ENCODE data around the gene PTP4A1. TPM values are rescaled to one million over a fixed set of nuclear protein-coding genes. Genes with fewer than 3 reads are reported as not detected.
"Not testable (repeated sequence)": the region's sequence is repeated elsewhere in the genome, so short reads cannot be mapped to it uniquely, and the experiment has no call there.

PTP4A1 gene
- 10 to 100 TPM; 53.6 to 61.7 TPM for total RNA-seq

DNA sequence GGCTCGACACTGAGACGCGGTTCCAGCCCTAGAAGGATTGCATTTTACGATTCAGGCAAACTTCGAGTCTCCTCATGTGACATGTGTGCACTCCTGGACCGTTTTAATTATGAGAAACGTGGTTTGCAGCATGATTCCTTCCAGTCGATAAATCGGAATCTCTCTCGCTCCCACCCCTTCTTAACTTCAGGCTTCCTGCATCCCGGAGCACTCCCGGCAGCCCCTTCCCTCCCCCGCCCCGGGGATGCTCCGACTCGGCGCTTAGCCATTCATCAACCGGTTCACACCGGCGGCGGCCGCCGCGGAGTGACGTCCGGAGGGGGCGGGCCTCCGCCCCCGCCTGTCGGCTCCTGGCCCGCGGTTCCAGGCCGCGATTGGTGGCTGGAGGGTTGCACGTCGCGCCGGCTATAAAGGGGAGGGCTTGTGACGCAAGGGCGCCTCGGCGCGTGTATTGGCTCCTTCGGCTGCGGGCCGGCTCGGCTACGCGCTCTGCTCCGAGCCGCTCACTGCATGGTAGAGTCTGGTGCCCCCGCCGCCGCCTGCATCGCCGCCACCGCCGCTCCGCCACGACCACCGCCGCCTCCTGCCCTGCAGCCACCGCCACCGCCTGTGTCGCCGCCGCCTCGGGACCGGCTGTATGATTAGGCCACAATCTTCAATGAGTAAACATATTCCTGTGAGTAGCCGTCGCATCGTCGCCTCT, at the start of gene PTP4A1, which contains the start of gene LOC128125822:
PTP4A1 (plus strand) TSS at position 437 of the 703 bp plus-strand sequence. CDS start 4,401 bp downstream, outside the sequence.
LOC128125822 (plus strand) TSS at position 437 of the 703 bp plus-strand sequence.
- peak within 1 kb of the TSS; percentile 98 for H3K27ac Mint-ChIP-seq
- no peaks in the 10 kb centered on the region for H3K27me3 Mint-ChIP-seq
- peak within 1 kb of the TSS; percentile 90 for H3K4me3 Mint-ChIP-seq
- ChIA-PET POLR2A (no interaction called here), CTCF (no interaction called here)
- H3K36me3 Mint-ChIP-seq (ENCODE audit: low read depth): peaks cover 25% of the 10 kb centered on the region
- H3K9me3 Mint-ChIP-seq: no peaks in the 10 kb centered on the region
- peaks cover 35% of the 10 kb centered on the region for H3K4me1 Mint-ChIP-seq
- DNase-seq: peak; percentile 97

DNA sequence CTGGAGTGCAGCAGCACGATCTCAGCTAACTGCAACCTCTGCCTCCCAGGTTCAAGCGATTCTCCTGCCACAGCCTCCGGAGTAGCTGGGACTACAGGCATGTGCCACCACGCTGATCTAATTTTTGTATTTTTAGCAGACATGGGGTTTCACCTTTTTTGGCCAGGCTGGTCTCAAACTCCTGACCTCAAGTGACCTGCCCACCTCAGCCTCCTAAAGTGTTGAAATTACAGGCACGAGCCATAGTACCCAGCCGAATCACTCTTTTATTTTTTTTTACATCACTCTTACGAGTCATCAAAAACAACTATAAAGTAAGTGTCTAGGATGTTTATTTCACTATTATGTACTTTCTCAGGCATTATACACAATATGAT, 49.4 kb upstream of the PTP4A1 start:
- H3K9me3 Mint-ChIP-seq; DNase-seq; H3K36me3 Mint-ChIP-seq (ENCODE audit: low read depth); H3K27ac Mint-ChIP-seq; POLR2A ChIA-PET; H3K4me3 Mint-ChIP-seq; H3K27me3 Mint-ChIP-seq: not testable (repeated sequence)
- peaks cover 23% of the 10 kb centered on the region for H3K4me1 Mint-ChIP-seq
- CTCF ChIA-PET: interaction anchor here (1.6 kb wide), 1 partner anchor 51 kb away, joined by 5 read pairs; no protein-coding TSS in a partner anchor

DNA sequence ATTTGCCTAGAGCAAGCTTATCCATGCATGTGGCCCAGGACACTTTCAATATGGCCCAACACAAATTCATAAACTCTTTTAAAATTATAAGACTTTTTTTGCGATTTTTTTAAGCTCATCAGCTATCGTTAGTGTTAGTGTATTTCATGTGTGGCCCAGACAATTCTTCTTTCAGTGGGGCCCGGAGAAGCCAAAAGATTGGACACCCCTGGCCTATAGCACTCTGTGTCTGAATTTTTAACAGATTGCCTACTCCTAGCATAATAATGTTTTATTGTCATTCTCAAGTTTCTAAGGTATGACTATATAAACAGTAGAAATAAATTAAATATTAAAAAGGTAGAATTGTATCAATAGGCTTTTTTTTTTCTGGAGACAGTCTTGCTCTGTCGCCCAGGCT, 48.6 kb upstream of the PTP4A1 start:
- Mint-ChIP-seq H3K9me3 (peaks cover 3% of the 10 kb centered on the region), H3K27me3 (peaks cover 7% of the 10 kb centered on the region), H3K36me3 (ENCODE audit: low read depth) (no peaks in the 10 kb centered on the region), H3K27ac (no peak overlapping the region), H3K4me3 (no peak overlapping the region), H3K4me1 (peaks cover 29% of the 10 kb centered on the region)
- DNase-seq: no peak
- ChIA-PET POLR2A (no interaction called here), CTCF (interaction anchor here (1.6 kb wide), 1 partner anchor 50 kb away, joined by 5 read pairs; no protein-coding TSS in a partner anchor)

DNA sequence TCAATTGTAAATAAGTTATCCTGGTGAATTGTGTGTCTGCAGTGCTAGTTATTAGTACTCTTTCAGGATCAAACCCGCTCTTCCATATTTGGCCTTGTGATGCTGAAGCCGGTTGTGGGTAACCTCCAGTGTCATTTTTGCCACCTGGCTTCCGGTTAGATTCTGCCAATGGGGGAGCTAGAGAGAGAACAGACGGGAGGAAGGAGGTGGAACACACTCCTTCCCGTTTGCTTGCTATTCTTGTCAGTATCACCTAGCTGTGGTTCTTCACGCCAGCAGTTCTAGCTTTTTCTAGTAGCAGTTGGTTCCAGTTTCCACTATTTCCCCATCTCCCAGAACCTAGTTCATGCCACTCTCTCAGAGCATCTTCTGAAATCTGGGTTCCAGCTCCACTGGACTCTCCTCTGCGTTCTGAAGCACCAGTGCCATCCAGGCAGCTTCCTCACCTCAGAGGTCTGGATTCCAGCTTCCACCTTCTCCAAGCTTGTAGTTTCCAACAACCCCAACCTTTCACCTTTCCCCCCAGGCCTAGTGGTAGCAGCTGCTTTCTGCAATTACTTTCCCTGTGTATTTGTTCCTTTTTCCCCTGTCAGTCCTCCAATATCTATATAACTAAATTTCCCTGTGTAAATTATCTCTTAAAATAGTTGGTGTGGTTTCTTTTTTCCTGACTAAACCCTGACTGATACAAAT, 46.9 kb upstream of the PTP4A1 start:
- Mint-ChIP-seq H3K4me3 (no peak overlapping the region), H3K36me3 (ENCODE audit: low read depth) (no peaks in the 10 kb centered on the region), H3K27me3 (peaks cover 7% of the 10 kb centered on the region), H3K4me1 (peaks cover 33% of the 10 kb centered on the region), H3K27ac (peak overlapping the region; percentile 31), H3K9me3 (peaks cover 3% of the 10 kb centered on the region)
- DNase-seq: no peak
- ChIA-PET POLR2A (no interaction called here), CTCF (interaction anchor here (1.2 kb wide), 2 partner anchors 9 to 173 kb away, joined by 3 to 4 read pairs; no protein-coding TSS in a partner anchor)

GRCh38 chr6:63526931-63527330, 45.3 kb upstream of the PTP4A1 start:
- CTCF ChIA-PET: interaction anchor here (1.0 to 1.6 kb wide), 3 partner anchors 9 to 47 kb away, joined by 3 to 4 read pairs (median 4); no protein-coding TSS in a partner anchor
- no peaks in the 10 kb centered on the region for H3K36me3 Mint-ChIP-seq (ENCODE audit: low read depth)
- DNase-seq: no peak
- H3K4me1 Mint-ChIP-seq: peaks cover 36% of the 10 kb centered on the region
- peaks cover under 1% of the 10 kb centered on the region for H3K27me3 Mint-ChIP-seq
- H3K9me3 Mint-ChIP-seq: peaks cover 3% of the 10 kb centered on the region
- no peak overlapping the region for H3K27ac Mint-ChIP-seq
- POLR2A ChIA-PET: no interaction called here
- H3K4me3 Mint-ChIP-seq: no peak overlapping the region

DNA sequence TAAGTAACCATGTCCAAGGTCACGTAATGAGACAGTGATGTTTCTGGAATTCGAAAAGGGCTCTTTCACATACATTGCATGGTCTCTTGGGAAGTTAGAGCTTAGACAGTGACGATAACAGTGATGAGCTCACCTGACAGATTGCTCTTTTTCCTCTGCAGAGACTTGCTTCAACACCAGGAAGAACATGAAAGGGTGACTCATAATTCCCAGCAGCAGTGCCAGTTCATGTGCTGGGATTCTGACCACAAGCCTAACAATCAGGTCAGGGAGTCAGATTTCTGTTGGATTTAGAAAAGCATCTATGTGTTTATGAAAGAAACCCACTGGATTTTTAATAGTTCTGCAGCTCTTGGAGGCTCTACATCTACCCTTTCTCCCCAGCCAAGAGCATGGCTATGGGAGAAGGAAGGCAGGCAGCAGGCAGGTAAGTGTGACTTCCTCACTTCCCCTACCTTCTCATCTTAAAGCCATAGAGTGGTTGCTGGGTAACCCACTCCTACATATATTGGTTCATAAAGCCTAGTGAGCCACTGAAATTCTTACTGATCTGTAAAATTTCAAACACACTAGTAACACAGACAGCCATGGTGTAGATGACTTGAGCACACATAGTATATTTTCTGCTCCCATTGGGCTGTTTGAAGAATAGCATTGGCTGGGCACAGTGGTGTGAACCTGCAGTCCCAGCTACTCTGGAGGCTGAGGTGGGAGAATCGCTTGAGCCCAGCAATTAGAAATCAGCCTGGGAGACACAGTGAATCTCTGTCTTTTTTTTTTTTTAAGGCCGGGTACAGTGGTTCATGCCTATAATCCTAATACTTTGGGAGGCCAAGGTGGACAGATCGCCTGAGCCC, 44.4 kb upstream of the PTP4A1 start:
- Mint-ChIP-seq H3K27ac (peak overlapping the region; percentile 76), H3K9me3 (peaks cover 3% of the 10 kb centered on the region), H3K27me3 (no peaks in the 10 kb centered on the region), H3K4me1 (peaks cover 36% of the 10 kb centered on the region), H3K36me3 (ENCODE audit: low read depth) (no peaks in the 10 kb centered on the region), H3K4me3 (no peak overlapping the region)
- DNase-seq: no peak
- ChIA-PET POLR2A (no interaction called here), CTCF (interaction anchor here (0.6 to 1.2 kb wide), 2 partner anchors 11 to 18 kb away, joined by 3 to 4 read pairs; no protein-coding TSS in a partner anchor)

- Mint-ChIP-seq H3K4me3 (peak overlapping the region; percentile 68), H3K27ac (peak overlapping the region; percentile 96), H3K27me3 (no peaks in the 10 kb centered on the region), H3K4me1 (peaks cover 36% of the 10 kb centered on the region), H3K36me3 (ENCODE audit: low read depth) (no peaks in the 10 kb centered on the region), H3K9me3 (peaks cover 3% of the 10 kb centered on the region)
- ChIA-PET POLR2A (no interaction called here), CTCF (no interaction called here)
- DNase-seq: peak; percentile 7
These were observed 42.8 kb upstream of the PTP4A1 start for GRCh38 chr6:63529498-63529897.

DNA sequence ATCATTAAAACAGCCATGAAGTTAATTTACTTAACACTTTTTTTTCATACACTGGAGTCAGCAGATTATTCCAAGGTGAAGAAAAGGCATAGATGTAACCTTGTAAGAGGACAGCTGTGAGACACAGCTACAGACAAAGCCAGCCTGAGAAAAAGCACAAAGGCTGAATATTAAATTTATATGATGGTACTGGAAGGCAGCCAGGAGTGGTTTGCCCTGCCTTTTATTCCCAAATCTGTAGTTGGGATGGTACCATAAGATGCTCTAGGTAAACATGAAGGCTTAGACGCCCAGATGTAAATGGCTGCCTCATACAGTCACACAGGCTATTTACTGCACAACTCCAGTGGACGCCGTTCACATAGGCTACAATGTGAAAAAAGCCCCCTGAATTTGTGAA, 42.1 kb upstream of the PTP4A1 start:
- CTCF ChIA-PET: no interaction called here
- Mint-ChIP-seq H3K27me3 (no peaks in the 10 kb centered on the region), H3K4me1 (peaks cover 34% of the 10 kb centered on the region)

GRCh38 chr6:63530991-63531390, 41.3 kb upstream of the PTP4A1 start:
- CTCF ChIA-PET: no interaction called here
- DNase-seq: no peak
- Mint-ChIP-seq H3K4me1 (peaks cover 29% of the 10 kb centered on the region), H3K27ac (no peak overlapping the region), H3K4me3 (no peak overlapping the region), H3K27me3 (no peaks in the 10 kb centered on the region), H3K9me3 (no peaks in the 10 kb centered on the region), H3K36me3 (ENCODE audit: low read depth) (no peaks in the 10 kb centered on the region)
- POLR2A ChIA-PET: no interaction called here

More for the DNA sequence above, 42.1 kb upstream of the PTP4A1 start:
- POLR2A ChIA-PET: no interaction called here
- H3K4me3 Mint-ChIP-seq: peak overlapping the region; percentile 68
- H3K36me3 Mint-ChIP-seq (ENCODE audit: low read depth): no peaks in the 10 kb centered on the region
- peak overlapping the region; percentile 96 for H3K27ac Mint-ChIP-seq
- H3K9me3 Mint-ChIP-seq: peaks cover 2% of the 10 kb centered on the region
- DNase-seq: no peak

DNA sequence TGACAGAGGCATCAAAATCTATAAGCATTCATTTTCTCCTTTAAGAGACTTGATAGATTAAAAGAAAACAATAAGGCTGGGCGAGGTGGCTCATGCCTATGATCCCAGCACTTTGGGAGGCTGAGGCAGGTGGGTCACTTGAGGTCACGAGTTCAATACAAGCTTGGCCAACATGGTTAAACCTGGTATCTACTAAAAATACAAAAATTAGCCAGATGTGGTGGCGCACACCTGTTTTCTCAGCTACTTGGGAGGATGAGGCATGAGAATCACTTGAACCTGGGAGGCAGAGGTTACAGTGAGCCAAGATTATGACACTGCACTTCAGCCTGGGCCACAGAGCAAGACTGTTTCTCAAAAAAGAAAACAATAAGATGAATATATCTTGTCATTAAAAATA, 39.3 kb upstream of the PTP4A1 start:
- ChIA-PET CTCF (interaction anchor here (1.1 to 1.7 kb wide), 2 partner anchors 14 to 66 kb away, joined by 4 read pairs; no protein-coding TSS in a partner anchor), POLR2A (no interaction called here)
- Mint-ChIP-seq H3K36me3 (ENCODE audit: low read depth) (no peaks in the 10 kb centered on the region), H3K27ac (no peak overlapping the region), H3K9me3 (no peaks in the 10 kb centered on the region), H3K4me1 (peaks cover 20% of the 10 kb centered on the region), H3K4me3 (no peak overlapping the region), H3K27me3 (peaks cover 3% of the 10 kb centered on the region)
- no peak for DNase-seq

DNA sequence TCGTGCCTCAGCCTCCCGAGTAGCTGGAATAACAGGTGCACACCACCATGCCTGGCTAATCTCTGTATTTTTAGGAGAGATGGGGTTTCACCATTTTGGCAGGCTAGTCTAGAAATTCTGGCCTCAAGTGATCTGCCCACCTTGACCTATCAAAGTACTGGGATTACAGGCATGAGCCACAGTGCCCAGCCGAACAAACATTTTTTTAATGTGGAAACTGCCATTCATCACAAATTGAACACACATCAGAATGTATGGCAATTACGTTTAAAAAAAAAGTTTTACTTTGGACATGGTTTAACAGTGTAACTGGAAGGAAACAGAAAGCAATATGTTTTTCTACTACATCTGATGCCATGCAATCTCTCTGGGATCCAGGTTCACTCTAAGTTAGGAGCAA, 38.3 kb upstream of the PTP4A1 start:
- no peak for DNase-seq
- CTCF ChIA-PET: interaction anchor here (1.7 kb wide), 1 partner anchor 65 kb away, joined by 4 read pairs; no protein-coding TSS in a partner anchor

GRCh38 chr6:63537201-63537958, 34.9 kb upstream of the PTP4A1 start:
- H3K27ac Mint-ChIP-seq: no peak overlapping the region
- ChIA-PET CTCF (no interaction called here), POLR2A (no interaction called here)
- peaks cover 11% of the 10 kb centered on the region for H3K27me3 Mint-ChIP-seq
- H3K9me3 Mint-ChIP-seq: no peaks in the 10 kb centered on the region
- H3K4me1 Mint-ChIP-seq: no peaks in the 10 kb centered on the region
- no peak overlapping the region for H3K4me3 Mint-ChIP-seq
- no peak for DNase-seq
- no peaks in the 10 kb centered on the region for H3K36me3 Mint-ChIP-seq (ENCODE audit: low read depth)

More for the DNA sequence above, 38.3 kb upstream of the PTP4A1 start:
- H3K4me3 Mint-ChIP-seq: no peak overlapping the region
- H3K4me1 Mint-ChIP-seq: peaks cover 16% of the 10 kb centered on the region
- POLR2A ChIA-PET: no interaction called here
- no peaks in the 10 kb centered on the region for H3K36me3 Mint-ChIP-seq (ENCODE audit: low read depth)
- peaks cover 3% of the 10 kb centered on the region for H3K27me3 Mint-ChIP-seq
- no peak overlapping the region for H3K27ac Mint-ChIP-seq
- no peaks in the 10 kb centered on the region for H3K9me3 Mint-ChIP-seq
